Transverse colon (tissue), 3 donors: ENCODE measurements around the gene SUCLG2.

Experiments used
- EP300 ChIP-seq: sonication (generic); formaldehyde crosslinking; IDR thresholded peaks from one replicate; pipeline ENCODE4 v1.6.1; 2017; ENCODE audit warnings: antibody characterized with exemption, low read depth
- POLR2A ChIP-seq: fragments of 450-650 bp; IDR thresholded peaks from one replicate; pipeline ENCODE4 v1.6.1; 2016; ENCODE audit warnings: antibody characterized with exemption, mild to moderate bottlenecking, moderate library complexity
- TF ChIP-seq, protein P1 (sequence below), 5 experiments: fragments of 200-600 bp in 3 of 5; fragments of 450-650 bp in 2 of 5; sonication (generic) in 3 of 5; IDR thresholded peaks; 1 replicate in 2 of 5; 2 replicates in 3 of 5; pipeline ENCODE4 v1.5.1; 2016 to 2017; ENCODE audit warnings: antibody characterized with exemption in 5 of 5, inconsistent platforms in 3 of 5, mild to moderate bottlenecking in 2 of 5, moderate library complexity in 1 of 5

DNA sequence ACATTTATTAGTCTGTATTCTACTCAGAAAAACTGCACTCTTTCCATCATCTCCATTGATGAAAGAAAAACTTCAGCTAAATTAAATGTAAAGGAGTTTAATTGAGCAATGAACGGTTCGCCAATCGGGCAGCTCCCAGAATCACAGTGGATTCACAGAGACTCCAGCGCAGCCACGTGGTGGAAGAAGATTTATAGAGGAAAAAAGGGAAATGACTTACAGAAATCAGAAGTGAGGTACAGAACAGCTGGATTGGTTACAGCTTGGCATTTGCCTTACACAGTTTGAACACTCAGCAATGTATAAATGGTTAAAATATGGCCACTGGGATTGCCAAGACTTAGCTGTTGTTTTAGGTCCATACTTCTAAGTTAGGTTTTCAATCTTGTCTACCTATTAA lies 2.8 kb upstream of the SUCLG2 start:
- no peak for TF ChIP-seq EP300
- TF ChIP-seq, protein P1, sequence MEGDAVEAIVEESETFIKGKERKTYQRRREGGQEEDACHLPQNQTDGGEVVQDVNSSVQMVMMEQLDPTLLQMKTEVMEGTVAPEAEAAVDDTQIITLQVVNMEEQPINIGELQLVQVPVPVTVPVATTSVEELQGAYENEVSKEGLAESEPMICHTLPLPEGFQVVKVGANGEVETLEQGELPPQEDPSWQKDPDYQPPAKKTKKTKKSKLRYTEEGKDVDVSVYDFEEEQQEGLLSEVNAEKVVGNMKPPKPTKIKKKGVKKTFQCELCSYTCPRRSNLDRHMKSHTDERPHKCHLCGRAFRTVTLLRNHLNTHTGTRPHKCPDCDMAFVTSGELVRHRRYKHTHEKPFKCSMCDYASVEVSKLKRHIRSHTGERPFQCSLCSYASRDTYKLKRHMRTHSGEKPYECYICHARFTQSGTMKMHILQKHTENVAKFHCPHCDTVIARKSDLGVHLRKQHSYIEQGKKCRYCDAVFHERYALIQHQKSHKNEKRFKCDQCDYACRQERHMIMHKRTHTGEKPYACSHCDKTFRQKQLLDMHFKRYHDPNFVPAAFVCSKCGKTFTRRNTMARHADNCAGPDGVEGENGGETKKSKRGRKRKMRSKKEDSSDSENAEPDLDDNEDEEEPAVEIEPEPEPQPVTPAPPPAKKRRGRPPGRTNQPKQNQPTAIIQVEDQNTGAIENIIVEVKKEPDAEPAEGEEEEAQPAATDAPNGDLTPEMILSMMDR (IDR thresholded peaks at IDR 0.05), result no peak
- no peak for TF ChIP-seq POLR2A
